GM12801 (cell line): ENCODE measurements around the gene MAP4K2.

ENCODE experiments used
- TF ChIP-seq, protein P1 (sequence below): IDR thresholded peaks from one replicate; pipeline ENCODE4 v1.5.1; 2011; ENCODE audit warnings: control low read depth; ENCODE audit not compliant: insufficient read length; ENCODE audit errors: extremely low read depth

Gene MAP4K2

DNA sequence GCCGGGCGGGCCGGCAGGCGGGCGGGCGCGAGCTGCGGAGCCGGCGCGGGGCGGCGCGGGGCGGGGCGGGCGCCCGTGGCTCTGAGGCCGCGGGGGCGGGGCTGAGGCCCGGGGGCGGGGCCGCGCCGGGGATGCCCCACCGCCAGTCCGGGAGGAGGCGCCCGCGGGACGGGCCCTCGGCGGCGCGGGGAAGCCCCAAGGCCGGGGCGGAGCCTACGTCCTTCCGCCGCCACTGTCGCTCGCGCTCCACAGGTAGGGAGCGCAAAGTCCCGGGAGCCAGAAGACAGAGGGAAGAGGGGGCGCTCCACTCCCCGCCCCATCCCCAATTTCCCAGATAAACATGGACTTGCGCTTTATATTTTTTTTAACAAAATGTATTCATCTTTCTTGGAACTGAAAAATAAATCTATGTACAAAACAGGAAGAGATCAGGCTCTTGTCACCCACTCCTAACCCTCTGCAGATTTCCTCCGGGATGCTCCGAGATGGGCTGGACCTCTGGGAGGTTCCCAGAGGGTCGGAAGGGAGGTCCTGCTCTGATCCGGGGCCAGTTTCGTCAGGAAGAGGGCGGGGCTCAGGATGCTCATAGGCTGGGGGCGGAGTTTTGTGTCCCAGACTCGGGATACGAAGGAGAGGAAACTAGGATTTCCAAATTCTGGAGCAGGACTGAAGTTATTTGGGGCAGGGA, at the start of gene MAP4K2:
MAP4K2 (minus strand) TSS at position 57 of the 688 bp plus-strand sequence. CDS start 65 bp downstream, outside the sequence.
- TF ChIP-seq, protein P1, sequence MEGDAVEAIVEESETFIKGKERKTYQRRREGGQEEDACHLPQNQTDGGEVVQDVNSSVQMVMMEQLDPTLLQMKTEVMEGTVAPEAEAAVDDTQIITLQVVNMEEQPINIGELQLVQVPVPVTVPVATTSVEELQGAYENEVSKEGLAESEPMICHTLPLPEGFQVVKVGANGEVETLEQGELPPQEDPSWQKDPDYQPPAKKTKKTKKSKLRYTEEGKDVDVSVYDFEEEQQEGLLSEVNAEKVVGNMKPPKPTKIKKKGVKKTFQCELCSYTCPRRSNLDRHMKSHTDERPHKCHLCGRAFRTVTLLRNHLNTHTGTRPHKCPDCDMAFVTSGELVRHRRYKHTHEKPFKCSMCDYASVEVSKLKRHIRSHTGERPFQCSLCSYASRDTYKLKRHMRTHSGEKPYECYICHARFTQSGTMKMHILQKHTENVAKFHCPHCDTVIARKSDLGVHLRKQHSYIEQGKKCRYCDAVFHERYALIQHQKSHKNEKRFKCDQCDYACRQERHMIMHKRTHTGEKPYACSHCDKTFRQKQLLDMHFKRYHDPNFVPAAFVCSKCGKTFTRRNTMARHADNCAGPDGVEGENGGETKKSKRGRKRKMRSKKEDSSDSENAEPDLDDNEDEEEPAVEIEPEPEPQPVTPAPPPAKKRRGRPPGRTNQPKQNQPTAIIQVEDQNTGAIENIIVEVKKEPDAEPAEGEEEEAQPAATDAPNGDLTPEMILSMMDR = no peak

DNA sequence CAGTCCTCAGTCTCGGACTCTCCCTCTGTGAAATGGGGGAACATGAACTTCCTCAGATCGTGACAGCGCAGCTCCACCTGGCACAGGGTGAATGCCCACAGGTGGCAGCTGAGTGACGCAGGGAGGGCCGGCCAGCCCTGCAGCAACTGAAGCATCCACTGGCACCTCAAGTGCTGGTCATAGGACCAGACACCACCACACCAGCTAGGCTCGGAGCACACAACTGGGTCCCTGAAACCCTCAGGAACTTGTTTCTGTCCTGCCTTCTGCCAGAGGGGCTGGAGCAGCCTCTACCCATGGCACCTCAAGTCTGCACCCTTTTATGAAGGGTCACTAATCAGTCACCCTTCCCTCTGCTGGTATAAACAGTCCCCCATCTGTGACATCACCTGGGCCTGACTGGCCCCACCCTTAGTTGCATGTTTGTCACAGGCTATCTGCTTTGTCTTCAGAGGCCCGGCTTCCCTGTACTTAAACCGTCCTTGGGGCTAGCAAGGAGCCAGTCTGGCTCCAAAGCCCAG, 48.9 kb upstream of the MAP4K2 start:
- TF ChIP-seq, protein P1 = no peak

DNA sequence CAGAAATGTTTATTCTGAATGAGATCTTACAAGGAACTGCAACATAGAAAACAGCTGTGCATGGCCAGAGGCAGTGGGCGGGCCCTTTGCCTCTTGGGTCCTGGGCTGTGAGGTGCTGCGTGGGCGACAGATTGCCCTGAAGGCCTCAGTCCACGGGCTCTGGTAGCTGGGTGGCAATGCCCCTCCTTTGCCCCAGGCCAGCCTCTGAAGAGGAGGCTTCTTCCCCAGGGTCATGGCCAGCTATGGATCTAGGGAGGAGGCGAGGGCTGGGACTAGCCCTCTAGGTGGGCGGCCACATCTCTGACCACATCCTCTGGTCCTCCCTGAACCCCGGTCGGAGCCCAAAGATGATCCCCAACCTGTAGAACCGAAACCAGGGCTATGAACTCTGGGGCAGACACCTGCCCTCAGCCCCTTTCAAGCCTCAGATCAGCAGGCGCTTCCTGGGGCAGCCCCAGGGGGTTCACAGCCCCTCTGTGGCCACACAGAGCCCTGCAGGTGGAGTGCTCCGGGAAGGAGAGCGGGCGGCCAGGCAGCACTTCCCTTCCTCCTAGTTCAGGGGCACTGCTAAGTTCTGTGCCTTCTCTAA, 48.1 kb upstream of the MAP4K2 start:
- TF ChIP-seq, protein P1 = no peak

DNA sequence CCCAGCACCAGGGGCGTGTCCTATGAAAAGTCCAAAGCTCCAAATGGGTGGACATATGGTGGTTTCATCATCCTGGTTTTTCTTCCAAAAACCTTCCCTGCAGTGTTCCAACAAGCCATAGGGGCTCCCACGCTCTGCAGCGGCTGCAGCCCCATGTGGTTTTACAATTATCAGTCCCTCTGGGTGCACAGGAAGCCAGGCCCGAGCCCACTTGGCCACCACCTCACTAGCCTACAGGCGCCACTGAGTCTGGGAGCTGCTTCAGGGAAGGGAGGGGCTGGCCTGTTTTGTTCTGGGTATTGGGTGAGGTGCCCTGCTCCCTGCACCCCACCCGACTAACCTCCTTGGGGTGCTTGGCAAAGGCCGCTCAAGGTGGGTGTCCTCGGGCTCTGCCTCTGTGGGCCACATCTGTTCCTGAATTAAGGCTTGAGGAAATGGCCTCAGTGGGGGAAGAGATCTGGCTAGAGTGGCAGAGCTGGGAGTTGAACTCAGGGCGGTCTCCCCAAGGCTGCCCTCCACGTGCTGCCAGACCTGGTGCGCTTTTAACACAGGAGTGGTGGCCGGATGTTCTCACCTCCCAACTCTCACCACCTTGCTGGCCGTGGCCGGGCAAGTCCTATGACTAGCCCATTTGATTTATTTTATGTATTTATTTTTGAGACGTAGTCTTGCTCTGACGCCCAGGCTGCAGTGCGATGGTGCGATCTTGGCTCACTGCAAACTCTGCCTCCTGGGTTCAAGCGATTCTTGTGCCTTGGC, 46.8 kb upstream of the MAP4K2 start:
- TF ChIP-seq, protein P1 = no peak

DNA sequence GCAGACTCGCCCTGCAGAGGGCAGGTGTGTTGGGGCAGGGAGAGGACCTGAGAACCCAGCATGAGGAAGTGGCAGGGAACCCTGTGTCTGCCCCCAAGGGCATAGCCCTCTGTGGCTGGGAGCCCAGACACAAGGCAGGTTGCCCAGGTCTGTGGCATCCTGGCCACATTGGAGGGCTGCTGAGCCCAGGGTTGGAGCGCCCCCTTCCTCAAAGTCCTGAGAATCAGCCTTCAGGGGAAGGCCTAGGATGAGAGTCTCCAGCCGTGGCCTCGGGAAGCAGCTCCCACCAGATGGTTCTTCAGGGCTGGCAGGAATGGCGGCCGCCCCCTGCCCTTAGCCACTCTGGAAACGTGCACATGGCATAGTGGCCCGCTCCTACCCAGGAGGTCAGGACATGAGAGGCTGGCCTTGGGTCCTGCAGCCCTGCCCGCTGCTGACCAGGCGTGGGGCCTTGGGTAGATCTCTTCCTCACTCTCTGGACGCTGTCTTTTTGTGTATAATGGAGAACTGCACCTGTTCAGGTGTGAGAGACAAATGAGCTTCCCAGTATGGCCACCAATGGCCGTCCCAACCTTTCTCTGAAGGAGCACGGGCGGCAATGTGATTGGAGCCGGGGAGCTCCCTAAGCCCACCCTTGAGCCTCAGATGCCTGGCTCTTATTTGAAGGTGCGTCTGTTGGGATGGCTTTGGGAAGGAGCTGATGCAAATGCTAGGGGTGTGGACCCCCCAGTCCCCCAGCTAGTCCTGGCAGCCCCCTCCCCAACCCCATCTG, 46.0 kb upstream of the MAP4K2 start:
- TF ChIP-seq, protein P1 = no peak

DNA sequence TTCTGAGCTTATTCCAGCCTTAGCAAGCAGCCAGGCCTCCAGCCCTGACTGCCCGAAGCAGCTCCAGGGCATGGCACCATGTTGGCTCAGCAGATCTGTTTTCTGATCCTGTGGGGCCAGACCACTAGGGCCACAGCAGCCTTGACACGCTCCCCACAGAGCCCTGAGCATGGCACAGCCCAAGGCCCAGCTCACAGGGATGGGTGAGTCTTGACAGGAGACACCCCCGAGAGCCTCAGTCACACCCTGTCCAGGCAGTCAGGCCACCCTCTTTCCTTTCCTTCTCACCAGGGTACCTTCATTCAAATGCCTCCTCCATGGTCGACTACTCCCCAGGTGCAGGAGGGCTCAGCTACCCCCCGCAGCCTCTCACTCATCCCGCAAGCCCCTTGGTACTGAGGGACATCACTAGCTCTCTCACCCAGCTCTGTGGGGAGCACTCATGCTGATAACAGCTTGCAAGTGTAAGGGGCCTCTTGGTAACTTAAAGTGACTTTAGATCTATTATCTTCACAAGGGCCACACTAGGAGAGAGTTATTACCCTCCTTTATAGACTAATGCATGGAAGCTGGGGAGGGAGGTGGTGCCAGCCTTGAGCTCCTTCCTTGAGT, 45.3 kb upstream of the MAP4K2 start:
- TF ChIP-seq, protein P1 = no peak
